GM18511 (cell line): ENCODE results near the gene ZNF627.
"Not testable (repeated sequence)": the region's sequence is repeated elsewhere in the genome, so short reads cannot be mapped to it uniquely, and the experiment has no call there.

ENCODE experiments used
- ATAC-seq: cut with Tn5 transposase; IDR thresholded peaks from one replicate; pipeline ENCODE4 v1.9.1; 2021; ENCODE audit warnings: mild to moderate bottlenecking, moderate library complexity; ENCODE audit not compliant: unreplicated experiment

The ZNF627 gene

DNA sequence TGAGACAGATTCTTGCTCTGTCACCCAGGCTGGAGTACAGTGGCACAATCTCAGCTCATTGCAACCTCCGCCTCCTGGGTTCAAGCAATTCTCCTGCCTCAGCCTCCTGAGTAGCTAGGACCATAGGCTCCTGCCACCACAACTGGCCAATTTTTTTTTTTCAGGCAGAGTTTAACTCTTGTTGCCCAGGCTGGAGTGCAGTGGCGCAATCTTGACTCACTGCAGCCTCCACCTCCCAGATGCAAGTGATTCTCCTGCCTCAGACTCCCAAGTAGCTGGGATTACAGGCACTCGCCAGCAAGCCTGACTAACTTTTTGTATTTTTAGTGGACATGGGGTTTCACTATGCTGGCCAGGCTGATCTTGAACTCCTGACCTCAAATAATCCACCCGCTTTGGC lies 23.5 kb upstream of the ZNF627 start:
- not testable (repeated sequence) for ATAC-seq

DNA sequence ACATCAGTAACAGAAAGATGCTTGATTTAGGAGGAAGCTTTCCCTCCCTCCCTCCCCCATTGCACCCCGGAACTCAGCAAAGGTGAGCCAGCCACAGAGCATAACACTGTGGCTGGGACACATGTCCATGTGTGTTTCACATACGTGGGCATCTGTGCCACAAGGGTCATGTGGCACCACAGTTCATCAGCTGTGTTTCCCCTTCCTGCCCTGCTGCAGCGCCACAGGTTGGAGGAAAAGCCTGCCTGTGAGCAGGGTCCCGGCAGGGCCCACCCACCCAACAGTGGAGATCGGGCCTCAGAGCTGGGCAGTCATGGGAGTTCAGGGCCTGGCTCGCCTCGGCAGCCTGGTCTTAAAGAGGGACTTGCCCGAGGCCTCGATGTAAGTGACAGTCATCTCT lies 22.6 kb upstream of the ZNF627 start:
- ATAC-seq, result no peak

DNA sequence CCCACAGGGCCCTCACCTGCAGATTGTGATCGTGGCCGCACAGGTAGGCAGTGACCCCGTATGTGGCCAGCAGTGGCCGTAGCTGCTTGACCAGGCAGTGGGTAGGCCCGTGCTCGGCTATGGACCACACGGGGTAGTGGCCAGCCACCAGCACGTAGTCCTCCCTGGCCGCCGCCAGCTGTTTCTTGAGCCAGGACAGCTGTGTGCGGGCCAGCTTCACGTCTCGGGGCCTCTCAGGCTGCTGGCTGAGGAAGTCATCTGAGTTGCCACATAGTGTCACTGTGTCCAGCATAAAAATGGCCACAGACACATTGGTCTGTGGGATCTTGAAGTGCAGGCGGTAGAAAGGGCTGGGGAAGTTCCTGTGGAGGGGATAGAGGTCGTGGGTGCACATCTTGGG lies 21.1 kb upstream of the ZNF627 start:
- ATAC-seq, result no peak

DNA sequence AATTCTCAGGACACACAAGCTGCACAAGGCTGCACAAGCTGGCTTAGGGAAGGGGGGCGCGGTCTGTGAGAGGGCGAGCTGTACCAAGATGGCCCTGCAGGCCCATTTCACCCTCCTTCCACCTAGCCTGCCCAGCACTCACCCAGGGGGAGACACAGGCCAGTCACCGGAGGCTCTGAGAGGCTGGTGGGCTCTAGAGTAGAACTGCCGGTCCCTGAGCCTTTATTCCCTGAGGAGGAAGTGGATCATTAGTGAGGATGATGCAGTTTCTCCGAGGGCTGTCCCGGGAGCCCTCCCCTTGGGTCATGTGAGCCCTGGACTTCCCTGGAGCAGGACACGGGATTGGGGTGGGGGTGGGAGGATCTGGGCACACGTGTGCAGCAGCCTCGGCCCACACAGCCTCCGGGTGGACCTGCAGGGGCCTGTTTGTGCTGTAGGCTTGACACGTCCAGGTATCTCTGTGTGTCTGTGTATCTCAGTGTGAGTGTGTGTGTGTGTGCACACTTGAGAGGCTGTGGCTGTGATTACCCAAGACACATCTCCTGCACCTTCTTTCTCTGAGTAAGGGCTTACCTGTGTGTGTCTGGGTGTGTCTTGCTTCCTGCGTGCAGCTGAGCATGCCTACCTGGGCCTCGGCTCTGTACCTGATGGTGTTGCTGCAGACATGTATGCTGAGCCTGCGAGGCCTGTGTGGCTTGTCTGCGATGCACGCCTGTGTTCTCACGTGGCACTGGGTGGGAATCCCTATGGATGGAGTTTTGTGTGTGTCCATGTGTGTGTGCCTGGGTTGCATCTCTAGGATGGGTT lies 19.6 kb upstream of the ZNF627 start, which contains the start of gene ACP5:
ACP5 (minus strand) TSS at position 195 of the 807 bp plus-strand sequence. CDS start 328 bp downstream, outside the sequence.
- ATAC-seq, result no peak

DNA sequence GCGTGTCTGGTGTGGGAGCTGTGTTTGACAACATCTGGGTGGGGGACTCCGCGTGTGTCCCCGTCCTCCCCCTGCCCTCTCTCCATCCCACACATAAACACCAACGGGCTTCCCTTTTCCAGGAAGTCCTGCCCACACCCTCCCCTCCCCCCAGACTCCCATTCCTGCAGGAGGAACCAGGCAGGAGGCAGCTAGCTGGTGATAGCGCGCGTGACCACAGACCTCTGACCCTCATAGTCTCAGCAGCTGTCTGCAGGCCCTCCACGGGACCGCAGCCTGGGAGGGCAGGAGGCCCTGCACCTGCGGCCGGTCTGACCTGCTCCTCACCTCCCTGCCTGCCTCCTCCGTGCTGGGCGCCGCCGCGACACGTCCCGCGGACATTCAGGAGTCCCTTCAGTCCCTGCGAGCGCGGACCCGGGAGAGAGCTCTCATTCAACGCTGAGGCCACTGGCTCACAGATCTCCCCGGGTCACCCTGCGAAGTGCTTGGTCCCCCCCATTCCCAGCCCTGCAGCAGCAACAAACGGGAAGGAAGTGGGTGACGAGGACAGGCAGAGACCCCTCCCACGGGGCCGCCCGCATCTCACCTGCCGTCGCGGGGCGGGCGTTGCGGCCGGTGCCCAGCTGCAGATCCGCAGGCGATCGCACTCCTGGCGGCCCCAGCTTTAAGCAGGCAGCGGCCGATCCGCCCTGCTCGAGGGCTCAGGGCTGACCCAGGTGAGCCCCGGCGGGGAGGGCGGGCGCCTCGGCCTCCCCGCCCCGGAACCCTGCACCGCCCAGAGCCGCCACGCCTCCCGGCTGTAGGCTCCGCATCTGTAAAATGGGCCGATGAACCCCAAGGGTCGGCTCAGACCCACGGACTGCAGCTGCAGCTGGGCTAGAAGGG lies 18.8 kb upstream of the ZNF627 start:
- ATAC-seq, result no peak

DNA sequence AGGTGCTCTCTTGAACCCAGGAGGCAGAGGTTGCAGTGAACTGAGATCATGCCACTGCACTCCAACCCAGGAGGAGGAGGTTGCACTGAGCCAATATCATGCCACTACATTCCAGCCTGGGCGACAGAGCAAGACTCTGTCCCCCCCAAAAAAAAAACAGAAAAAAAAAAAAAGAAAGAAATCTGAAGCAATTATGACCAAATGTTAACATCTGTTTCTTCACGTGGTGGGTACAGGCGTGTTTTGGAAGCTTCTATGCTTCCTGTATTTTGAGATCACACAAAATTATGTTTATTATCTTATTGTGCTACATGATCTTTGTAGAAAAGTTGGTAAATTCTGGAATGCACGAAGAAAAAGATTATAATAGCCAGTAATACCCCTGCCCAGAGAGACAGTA lies 17.2 kb upstream of the ZNF627 start:
- ATAC-seq, result no peak

DNA sequence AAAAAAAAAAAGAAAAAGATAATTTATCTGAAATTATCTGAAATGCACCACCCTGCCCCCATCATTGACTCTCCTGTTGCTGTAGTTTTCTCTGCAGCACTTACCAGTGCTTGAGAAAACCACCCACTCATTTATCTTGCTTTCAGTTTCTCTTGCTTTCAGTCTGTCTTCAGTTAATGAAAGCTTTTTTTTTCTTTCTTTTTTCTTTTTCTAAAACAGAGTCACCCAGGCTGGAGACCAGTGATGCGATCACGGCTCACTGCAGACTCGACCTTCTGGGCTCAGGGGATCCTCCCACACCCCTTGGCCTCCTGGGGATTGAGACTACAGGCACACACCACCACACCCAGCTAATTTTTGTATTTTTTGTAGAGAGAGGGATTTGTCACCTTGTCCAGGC lies 15.5 kb upstream of the ZNF627 start:
- peak; percentile 78 for ATAC-seq

DNA sequence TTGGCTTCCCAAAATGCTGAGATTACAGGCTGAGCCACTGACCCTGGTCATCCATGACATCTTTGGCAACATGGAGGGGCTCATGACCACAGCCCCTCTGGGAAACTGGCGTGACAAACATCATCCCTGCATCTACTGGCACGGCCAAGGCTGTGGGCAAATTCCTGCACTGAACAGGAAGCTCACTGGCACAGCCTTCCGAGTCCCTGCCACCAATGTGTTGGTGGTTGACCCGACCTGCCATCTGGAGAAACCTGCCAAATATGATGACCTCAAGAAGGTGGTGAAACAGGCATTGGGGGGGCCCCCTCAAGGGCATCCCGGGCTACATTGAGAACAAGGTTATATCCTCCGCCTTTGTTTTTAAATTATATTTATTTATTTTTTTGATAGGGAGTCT lies 11.0 kb upstream of the ZNF627 start:
- no peak for ATAC-seq

DNA sequence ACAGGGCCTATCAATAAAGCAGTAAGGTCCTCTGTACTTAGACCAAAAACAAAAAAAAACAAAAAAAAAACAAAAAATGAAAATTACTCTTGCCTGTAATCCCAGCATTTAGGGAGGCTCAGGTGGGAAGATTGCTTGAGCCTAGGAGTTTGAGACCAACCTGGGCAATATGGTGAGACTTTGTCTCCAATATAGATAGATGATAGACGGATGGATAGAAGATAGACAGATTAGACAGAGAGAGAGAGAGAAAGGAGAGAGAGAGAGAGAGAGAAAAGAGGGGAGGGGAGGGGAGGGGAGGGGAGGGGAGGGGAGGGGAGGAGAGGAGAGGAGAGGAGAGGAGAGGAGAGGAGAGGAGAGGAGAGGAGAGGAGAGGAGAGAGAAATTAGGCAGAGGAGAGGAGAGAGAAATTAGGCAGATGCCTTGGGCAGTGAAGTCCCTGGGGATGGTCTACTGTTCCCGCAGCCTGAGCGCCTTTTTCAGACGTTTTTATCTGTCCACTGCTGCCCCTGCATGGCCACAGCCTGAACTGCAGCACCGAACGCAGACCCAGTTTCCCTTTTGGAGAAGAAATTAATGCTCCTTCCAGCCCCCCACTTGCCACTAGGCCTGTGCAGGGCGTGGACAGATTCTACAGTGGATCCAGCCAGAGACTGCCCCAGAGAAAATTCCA lies 9.8 kb upstream of the ZNF627 start:
- no peak for ATAC-seq

DNA sequence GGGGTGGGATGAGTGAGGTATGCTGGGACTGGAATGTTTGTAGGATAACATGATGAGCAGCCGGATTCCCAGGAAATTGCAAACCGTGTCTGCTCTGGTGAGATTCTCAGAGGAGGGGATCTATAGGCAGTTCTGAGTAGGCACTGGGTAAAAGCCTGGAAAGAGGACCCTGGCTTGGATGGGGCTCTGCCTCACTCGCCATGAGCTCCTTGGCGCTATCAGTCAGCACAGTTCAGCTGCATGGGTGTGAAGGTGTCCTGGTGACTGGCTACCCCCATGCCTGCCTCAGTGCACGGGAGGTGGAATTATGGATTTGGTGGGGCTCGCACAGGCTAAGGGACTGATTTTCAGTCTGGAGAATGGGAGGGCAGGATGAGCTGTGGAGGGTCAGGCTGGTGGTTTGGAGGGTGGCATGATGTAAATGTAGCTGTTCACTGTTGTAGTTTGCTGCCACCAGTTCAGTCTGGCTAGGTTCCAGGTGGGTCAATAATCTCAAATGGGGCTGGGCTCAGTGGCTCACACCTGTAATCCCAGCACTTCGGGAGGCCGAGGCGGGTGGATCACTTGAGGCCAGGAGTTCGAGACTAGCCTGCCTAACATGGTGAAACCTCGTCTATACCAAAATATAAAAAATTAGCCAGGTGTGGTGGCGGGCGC lies 9.2 kb upstream of the ZNF627 start:
- no peak for ATAC-seq

DNA sequence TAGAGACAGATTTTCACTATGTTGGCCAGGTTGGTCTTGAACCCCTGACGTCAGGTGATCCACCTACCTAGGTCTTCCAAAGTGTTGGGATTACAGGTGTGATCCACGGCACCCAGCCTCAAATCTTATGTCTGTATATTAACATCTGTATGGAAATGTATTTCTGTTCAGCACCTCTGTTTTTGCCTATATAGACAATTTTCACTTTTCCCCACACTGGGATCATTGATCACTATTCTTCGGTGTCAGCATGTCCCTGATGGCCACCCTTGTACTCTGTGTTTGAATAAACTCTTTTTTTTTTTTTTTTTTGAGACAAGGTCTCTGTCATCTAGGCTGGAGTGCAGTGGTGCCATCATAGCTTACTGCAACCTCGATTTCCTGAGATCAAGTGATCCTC lies 3.2 kb upstream of the ZNF627 start:
- ATAC-seq, result no peak

DNA sequence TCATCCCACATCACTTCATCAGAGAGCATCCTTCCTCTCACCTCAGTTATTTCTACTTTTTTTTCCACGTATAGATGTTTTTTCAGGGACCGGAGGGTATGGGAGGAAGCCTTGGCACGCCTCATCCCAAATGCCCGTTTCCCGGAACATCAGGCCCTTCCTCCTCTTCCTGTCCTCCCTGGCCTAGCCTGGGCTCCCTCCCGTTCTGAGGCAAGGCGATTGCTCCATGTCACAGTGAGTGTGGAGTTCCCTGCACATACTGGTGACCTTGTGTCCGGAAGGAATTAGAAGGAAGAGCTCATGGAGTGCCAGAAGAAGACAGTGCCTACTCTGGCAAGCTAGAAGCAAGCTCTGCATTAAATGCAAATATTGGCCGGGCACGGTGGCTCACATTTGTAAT lies 1.1 kb upstream of the ZNF627 start:
- ATAC-seq, result no peak

DNA sequence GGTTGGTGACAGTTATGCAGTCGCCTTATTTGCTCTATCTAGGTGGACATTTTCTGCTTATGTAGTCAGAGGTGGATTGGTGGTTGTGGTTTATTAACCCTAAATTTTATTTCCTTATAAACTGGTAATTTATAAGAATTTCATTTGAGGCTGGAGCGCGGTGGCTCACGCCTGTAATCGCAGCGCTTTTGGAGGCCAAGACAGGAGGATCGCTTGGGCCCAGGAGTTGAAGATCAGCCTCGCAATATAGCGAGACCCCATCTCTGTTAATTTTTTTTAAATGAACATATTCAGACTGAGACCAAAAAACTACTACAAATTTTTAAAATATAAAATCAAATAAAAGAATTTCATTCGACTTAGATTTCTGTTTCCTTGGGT lies 810 bp downstream of the ZNF627 start:
- no peak for ATAC-seq

DNA sequence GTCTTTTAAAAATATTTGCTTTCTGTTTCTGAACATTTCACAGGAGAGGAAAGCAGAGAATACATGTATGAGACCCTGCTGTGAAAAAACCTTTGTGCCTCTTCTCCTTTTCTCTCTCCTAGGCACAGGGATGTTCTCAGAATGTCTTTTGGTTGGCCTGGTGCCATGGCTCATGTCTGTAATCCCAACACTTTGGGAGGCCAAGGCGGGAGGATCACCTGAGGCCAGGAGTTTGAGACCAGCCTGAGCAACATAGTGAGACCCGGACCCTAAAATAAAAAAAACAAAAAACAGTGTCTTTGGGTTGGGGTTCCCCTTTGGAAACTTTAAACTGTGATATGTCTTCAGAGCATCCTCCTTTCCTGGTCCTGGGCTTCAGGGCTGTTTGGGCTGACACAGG lies 1.5 kb downstream of the ZNF627 start:
- ATAC-seq, result no peak

DNA sequence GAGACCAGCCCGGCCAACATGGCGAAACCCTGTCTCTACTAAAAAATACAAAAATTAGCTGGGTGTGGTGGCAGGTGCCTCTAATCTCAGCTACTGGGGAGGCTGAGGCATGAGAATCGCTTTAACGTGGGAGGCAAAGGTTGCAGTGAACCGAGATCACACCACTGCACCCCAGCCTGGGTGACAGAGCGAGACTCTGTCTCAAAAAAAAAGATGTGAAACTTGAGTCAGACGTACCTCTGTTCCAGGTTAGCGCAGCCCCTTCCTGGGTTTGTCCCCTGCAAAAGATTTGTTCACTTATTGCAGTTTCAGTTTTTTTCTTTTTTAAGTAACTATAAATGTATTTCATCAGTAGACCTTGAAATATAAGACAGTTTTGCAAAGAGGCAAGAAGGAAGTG lies 2.4 kb downstream of the ZNF627 start:
- not testable (repeated sequence) for ATAC-seq

DNA sequence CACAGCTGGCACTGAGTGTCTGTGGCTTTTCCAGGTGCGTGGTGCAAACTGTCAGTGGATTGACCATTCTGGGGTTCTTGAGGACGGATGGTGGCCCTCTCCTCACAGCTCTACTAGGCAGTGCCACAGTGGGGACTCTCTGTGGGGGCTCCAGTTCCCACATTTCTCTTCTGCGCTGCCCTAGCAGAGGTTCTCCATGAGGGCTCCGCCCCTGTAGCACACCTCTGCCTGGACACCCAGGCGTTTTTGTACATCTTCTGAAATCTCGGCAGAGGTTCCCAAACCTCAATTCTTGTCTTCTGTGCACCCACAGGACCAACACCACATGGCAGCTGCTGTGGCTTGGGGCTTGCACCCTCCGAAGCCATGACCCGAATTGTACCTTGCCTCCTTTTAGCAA lies 9.2 kb downstream of the ZNF627 start:
- no peak for ATAC-seq

DNA sequence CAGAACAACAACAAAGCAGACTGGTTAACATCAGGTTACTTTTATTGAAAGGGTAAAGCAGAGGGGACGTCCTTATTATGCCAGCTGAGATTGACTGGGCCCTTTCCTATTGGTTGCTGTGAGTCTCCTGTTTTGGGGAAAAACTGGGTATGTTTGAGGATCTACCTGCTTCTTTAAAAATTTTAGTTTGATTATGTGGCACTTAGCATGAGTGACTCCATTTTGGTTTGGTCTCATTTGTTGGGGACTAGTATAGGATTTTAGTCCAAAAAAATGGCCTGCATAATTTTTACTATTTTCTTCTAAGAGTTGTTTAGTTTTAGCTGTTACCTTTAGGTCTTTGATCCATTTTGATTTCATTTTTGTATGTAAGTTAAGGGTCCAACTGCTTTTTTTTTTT lies 14.4 kb downstream of the ZNF627 start:
- no peak for ATAC-seq

DNA sequence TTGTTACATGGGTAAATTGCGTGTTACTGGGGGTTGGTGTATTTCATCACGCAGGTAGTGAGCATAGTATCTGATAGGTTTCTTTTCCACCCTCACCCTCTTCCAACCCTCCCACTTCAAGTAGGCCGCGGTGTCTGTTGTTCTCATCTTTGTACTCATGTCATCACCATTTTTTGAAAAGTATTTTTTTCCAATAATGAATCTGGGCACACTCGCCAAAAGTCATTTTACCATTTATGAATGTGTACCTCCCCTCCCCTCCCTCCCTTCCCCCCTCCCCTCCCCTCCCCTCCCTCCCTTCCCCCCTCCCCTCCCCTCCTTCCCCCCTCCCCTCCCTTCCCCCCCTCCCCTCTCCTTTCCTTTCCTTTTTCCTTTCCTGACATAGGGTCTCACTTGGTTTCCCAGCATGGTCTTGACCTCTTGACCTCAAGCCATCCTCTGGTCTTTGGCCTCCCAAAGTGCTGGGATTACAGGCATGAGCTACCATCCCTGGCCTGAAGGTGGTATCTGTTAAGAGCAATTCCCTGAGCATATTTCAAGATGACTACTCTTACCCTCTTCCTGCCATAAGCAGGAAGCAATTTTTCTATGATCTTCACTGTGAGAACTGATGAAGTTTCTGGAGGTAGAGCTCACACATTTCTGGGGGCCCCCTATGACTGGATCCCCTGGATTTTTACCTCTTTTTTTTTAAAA lies 15.7 kb downstream of the ZNF627 start:
- no peak for ATAC-seq

DNA sequence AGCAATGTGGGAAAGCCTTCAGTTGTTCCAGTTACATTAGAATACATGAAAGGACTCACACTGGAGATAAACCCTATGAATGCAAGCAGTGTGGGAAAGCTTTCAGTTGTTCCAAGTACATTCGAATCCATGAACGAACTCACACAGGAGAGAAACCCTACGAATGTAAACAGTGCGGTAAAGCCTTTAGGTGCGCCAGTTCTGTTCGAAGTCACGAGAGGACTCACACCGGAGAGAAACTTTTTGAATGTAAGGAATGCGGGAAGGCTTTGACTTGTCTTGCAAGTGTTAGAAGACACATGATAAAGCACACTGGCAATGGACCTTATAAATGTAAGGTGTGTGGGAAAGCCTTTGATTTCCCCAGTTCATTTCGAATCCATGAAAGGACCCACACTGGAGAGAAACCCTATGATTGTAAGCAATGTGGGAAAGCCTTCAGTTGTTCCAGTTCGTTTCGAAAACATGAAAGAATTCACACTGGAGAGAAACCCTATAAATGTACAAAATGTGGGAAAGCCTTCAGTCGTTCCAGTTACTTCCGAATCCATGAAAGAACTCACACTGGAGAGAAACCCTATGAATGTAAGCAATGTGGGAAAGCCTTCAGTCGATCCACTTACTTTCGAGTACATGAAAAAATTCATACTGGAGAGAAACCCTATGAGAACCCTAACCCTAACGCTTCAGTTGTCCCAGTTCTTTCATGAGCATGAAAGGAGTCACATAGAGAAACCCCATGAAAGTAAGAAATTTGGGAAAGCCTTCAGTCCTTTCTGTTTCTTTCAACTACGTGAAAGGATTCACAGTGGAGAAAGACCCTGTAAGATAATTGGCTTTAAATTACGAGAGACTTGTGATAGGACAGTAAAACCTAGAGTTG lies 20.1 kb downstream of the ZNF627 start:
- no peak for ATAC-seq
